AG10803 (cell line): ENCODE measurements around the gene SCT.

Experiments used
- DNase-seq: peaks from one replicate; pipeline ENCODE4 v3.0.0; 2010; ENCODE audit warnings: low read depth
- H3K4me3 ChIP-seq: 2 replicates; pipeline ENCODE4 v1.5.1; 2011; ENCODE audit warnings: mild to moderate bottlenecking, low read length, control low read depth
- TF ChIP-seq, protein P1 (sequence below): conservative IDR thresholded peaks from 2 replicates; pipeline ENCODE4 v1.5.1; 2011; ENCODE audit warnings: mild to moderate bottlenecking, low read length, control low read depth, inconsistent platforms

The SCT gene

GRCh38 chr11:608791-609251, 18.2 kb downstream of the SCT start:
- DNase-seq: no peak
- TF ChIP-seq, protein P1, sequence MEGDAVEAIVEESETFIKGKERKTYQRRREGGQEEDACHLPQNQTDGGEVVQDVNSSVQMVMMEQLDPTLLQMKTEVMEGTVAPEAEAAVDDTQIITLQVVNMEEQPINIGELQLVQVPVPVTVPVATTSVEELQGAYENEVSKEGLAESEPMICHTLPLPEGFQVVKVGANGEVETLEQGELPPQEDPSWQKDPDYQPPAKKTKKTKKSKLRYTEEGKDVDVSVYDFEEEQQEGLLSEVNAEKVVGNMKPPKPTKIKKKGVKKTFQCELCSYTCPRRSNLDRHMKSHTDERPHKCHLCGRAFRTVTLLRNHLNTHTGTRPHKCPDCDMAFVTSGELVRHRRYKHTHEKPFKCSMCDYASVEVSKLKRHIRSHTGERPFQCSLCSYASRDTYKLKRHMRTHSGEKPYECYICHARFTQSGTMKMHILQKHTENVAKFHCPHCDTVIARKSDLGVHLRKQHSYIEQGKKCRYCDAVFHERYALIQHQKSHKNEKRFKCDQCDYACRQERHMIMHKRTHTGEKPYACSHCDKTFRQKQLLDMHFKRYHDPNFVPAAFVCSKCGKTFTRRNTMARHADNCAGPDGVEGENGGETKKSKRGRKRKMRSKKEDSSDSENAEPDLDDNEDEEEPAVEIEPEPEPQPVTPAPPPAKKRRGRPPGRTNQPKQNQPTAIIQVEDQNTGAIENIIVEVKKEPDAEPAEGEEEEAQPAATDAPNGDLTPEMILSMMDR: no peak

DNA sequence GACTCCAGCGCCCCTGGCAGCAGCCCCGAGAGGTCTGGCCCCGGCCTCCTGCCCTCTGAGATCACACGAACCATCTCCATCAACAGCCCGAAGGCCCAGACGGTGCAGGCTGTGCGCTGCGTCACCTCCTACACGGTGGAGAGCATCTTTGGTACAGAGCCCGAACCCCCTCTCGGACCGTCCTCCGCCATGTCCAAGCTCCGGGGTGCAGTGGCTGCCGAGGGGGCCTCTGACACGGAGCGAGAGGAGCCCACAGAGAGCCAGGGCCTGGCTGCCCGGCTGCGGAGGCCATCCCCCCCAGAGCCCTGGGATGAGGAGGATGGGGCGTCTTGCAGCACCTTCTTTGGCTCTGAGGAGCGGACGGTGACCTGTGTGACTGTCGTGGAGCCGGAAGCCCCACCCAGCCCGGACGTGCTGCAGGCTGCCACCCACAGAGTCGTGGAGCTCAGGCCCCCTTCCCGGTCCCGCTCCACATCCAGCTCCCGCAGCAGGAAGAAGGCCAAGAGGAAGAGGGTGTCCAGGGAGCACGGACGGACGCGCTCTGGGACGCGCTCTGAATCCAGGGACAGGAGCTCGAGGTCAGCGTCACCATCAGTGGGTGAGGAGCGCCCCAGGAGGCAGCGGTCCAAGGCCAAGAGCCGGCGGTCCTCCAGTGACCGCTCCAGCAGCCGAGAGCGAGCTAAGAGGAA, 18.9 kb downstream of the SCT start:
- TF ChIP-seq, protein P1: no peak
- H3K4me3 ChIP-seq: no peak overlapping the region
- DNase-seq: no peak

More at GRCh38 chr11:608791-609251, 18.2 kb downstream of the SCT start:
- H3K4me3 ChIP-seq: no peak overlapping the region

- no peak overlapping the region for H3K4me3 ChIP-seq
- DNase-seq: no peak
- TF ChIP-seq, protein P1: no peak
Observed at GRCh38 chr11:607020-607780, 19.8 kb downstream of the SCT start.

DNA sequence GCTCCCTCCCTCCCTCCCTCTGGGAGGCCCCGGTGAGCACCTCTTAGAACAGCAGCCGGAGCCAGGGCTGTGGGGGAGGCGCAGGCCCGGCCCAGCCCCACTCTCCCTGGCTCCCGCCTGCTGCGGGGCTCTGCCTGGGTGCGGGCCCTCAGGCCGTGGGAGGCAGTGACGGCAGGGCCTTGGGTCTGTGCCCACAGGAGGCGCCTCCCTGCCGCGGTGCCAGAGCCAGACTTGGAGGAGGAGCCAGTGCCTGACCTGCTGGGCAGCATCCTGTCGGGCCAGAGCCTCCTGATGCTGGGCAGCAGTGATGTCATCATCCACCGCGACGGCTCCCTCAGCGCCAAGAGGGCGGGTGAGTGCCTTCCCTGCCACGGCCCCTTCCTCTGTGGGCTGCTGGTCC, 20.7 kb downstream of the SCT start:
- peak; percentile 10 for DNase-seq
- TF ChIP-seq, protein P1: no peak
- H3K4me3 ChIP-seq: no peak overlapping the region

- TF ChIP-seq, protein P1: no peak
- no peak overlapping the region for H3K4me3 ChIP-seq
- DNase-seq: no peak
Observed at GRCh38 chr11:605286-606129, 21.5 kb downstream of the SCT start.

DNA sequence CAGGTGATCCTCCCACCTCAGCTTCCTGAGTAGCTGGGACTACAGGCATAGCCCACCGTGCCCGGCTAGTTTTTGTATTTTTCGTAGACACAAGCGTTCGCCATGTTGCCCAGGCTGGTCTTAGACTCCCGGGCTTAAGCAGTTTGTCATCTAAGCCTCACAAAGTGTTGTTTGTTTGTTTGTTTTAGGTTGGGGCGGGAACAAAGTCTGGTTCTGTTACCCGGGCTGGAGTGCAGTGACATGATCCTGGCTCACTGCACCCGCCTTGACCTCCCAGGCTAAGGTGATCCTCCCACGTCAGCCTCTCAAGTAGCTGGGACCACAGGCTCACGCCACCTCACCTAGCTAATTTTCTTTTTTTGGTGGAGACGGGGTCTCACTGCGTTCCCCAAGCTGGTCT, 23.8 kb downstream of the SCT start:
- no peak for DNase-seq
- H3K4me3 ChIP-seq: no peak overlapping the region
- TF ChIP-seq, protein P1: no peak
